Liver (tissue), 9 donors: ENCODE results near the gene KDM7A. TPM values are rescaled to one million over a fixed set of nuclear protein-coding genes. Genes with fewer than 3 reads are reported as not detected.

Experiments
- DNase-seq: peaks from one replicate; pipeline ENCODE4 v3.0.0-alpha.2; 2017; ENCODE audit warnings: low spot score
- H3K27ac ChIP-seq, 2 donors: one replicate each; pipeline ENCODE4 v1.7.0; 2013; ENCODE audit warnings: inconsistent platforms in 2 of 2, low read length in 2 of 2, control low read depth in 1 of 2, low read depth in 1 of 2, mild to moderate bottlenecking in 1 of 2
- H3K27me3 ChIP-seq, 4 donors: one replicate each; pipeline versions ENCODE4 v1.6.1 to v1.7.0; 2013; ENCODE audit warnings: low read length in 3 of 4, inconsistent platforms in 1 of 4, mild to moderate bottlenecking in 1 of 4, moderate library complexity in 1 of 4; ENCODE audit not compliant: control insufficient read depth in 4 of 4, insufficient read depth in 4 of 4
- H3K36me3 ChIP-seq, 4 donors: one replicate each; pipeline versions ENCODE4 v1.6.1 to v1.7.0; 2013; ENCODE audit warnings: low read length in 3 of 4, mild to moderate bottlenecking in 3 of 4, low read depth in 1 of 4, moderate library complexity in 1 of 4; ENCODE audit not compliant: control insufficient read depth in 4 of 4, insufficient read depth in 3 of 4
- H3K4me1 ChIP-seq, 4 donors: one replicate each; pipeline versions ENCODE4 v1.6.1 to v1.7.0; 2013; ENCODE audit warnings: low read length in 3 of 4, mild to moderate bottlenecking in 3 of 4, moderate library complexity in 1 of 4; ENCODE audit not compliant: control insufficient read depth in 4 of 4, insufficient read depth in 4 of 4
- H3K4me3 ChIP-seq, 3 donors: one replicate each; pipeline versions ENCODE4 v1.6.1 to v1.7.0; 2013; ENCODE audit warnings: low read length in 3 of 3, control low read depth in 1 of 3, low read depth in 1 of 3, mild to moderate bottlenecking in 1 of 3
- H3K9ac ChIP-seq, 2 donors: one replicate each; pipeline ENCODE4 v1.7.0; 2013; ENCODE audit warnings: low read length in 2 of 2, mild to moderate bottlenecking in 2 of 2, moderate library complexity in 2 of 2, control low read depth in 1 of 2, low read depth in 1 of 2
- H3K9me3 ChIP-seq, 4 donors: one replicate each; pipeline versions ENCODE4 v1.6.1 to v1.7.0; 2013; ENCODE audit warnings: low read length in 3 of 4; ENCODE audit not compliant: control insufficient read depth in 4 of 4
- ATF3 ChIP-seq: IDR thresholded peaks from 2 replicates; pipeline ENCODE4 v1.6.1; 2016; ENCODE audit warnings: antibody characterized with exemption
- CTCF ChIP-seq: fragments of 150-350 bp; IDR thresholded peaks from 2 replicates; pipeline ENCODE4 v1.5.1; 2017; ENCODE audit warnings: improper control_type of control experiment, low read depth, low read length; ENCODE audit not compliant: missing input control
- EGR1 ChIP-seq, 2 donors: IDR thresholded peaks; 2 replicates each; pipeline ENCODE4 v1.6.1; 2016 to 2018; ENCODE audit warnings: antibody characterized with exemption in 2 of 2, low read depth in 2 of 2
- FOXA1 ChIP-seq: IDR thresholded peaks from 2 replicates; pipeline ENCODE4 v1.6.1; 2016; ENCODE audit warnings: antibody characterized with exemption
- FOXA2 ChIP-seq: IDR thresholded peaks from 2 replicates; pipeline ENCODE4 v1.6.1; 2016; ENCODE audit warnings: antibody characterized with exemption
- GABPA ChIP-seq, 2 donors: IDR thresholded peaks in 1 of 2; conservative IDR thresholded peaks in 1 of 2; 2 replicates each; pipeline ENCODE4 v1.6.1; 2016; ENCODE audit warnings: antibody characterized with exemption in 2 of 2, mild to moderate bottlenecking in 1 of 2, moderate library complexity in 1 of 2
- HNF4A ChIP-seq, 2 donors: conservative IDR thresholded peaks; 2 replicates each; pipeline ENCODE4 v1.6.1; 2016; ENCODE audit warnings: antibody characterized with exemption in 2 of 2, mild to moderate bottlenecking in 2 of 2
- HNF4G ChIP-seq: IDR thresholded peaks from 2 replicates; pipeline ENCODE4 v1.6.1; 2016; ENCODE audit warnings: antibody characterized with exemption
- JUND ChIP-seq, 2 donors: IDR thresholded peaks; 2 replicates each; pipeline ENCODE4 v1.6.1; 2016; ENCODE audit warnings: antibody characterized with exemption in 2 of 2
- MAX ChIP-seq: IDR thresholded peaks from 2 replicates; pipeline ENCODE4 v1.6.1; 2016; ENCODE audit warnings: antibody characterized with exemption
- NR2F2 ChIP-seq: IDR thresholded peaks from 2 replicates; pipeline ENCODE4 v1.6.1; 2016; ENCODE audit warnings: antibody characterized with exemption
- RAD21 ChIP-seq, 2 donors: IDR thresholded peaks; 2 replicates each; pipeline ENCODE4 v1.6.1; 2016; ENCODE audit warnings: antibody characterized with exemption in 2 of 2, mild to moderate bottlenecking in 2 of 2
- REST ChIP-seq: IDR thresholded peaks from 2 replicates; pipeline ENCODE4 v1.6.1; 2016; ENCODE audit warnings: antibody characterized with exemption, mild to moderate bottlenecking
- RXRA ChIP-seq, 2 donors: IDR thresholded peaks; 2 replicates each; pipeline ENCODE4 v1.6.1; 2017 to 2018; ENCODE audit warnings: antibody characterized with exemption in 2 of 2, mild to moderate bottlenecking in 1 of 2
- SP1 ChIP-seq: IDR thresholded peaks from 2 replicates; pipeline ENCODE4 v1.6.1; 2018; ENCODE audit warnings: antibody characterized with exemption, mild to moderate bottlenecking
- TAF1 ChIP-seq: conservative IDR thresholded peaks from 2 replicates; pipeline ENCODE4 v1.6.1; 2016; ENCODE audit warnings: antibody characterized with exemption, mild to moderate bottlenecking
- YY1 ChIP-seq: IDR thresholded peaks from 2 replicates; pipeline ENCODE4 v1.6.1; 2016; ENCODE audit warnings: antibody characterized with exemption, mild to moderate bottlenecking
- ZBTB33 ChIP-seq: IDR thresholded peaks from 2 replicates; pipeline ENCODE4 v1.6.1; 2016; ENCODE audit warnings: antibody characterized with exemption
- WGBS: extraction: QIAGEN DNeasy Blood & Tissue Kit; methylation state at CpG from one replicate; pipeline ENCODE4 v1.1.7; 2013; 5-methylcytosine and 5-hydroxymethylcytosine counted together
- polyA plus RNA-seq, 2 donors: library from polyadenylated mRNA; stranded (reverse) in 1 of 2; unstranded in 1 of 2; fragments of 200-250 nt in 1 of 2; fragments of >200 nt in 1 of 2; fragmentation: Nextera tagmentation in 1 of 2; extraction: Ambion mirVana in 1 of 2; gene quantifications; one replicate each; pipeline versions ENCODE4 v1.2.1 to v1.2.3, GENCODE V29; 2013 to 2015
- total RNA-seq, 2 donors: library from RNA; depleted of rRNA; stranded (reverse); fragments of >200 nt; gene quantifications; one replicate each; pipeline ENCODE4 v1.2.3, GENCODE V29; 2014
- donor health status: healthy.
- donor health status: healthy.
- donor health status: healthy.
- donor health status: healthy.
- donor health status: healthy.

The KDM7A gene
- total and polyA plus RNA-seq, 4 donors: 1.9 to 27.5 (median 9.9) TPM

GRCh38 chr7:140050100-140050499 lies 126.7 kb downstream of the KDM7A start:
- WGBS: 87% methylated on average over 3 of the region's 3 CpGs
- no peak for DNase-seq
- no peaks in the 10 kb centered on the region for H3K27me3 ChIP-seq
- no peak overlapping the region for H3K9ac ChIP-seq
- TF ChIP-seq NR2F2: no peak
- TF ChIP-seq CTCF: no peak
- no peak for TF ChIP-seq FOXA1
- H3K4me1 ChIP-seq: peaks cover 0 to 33% (median 25%) of the 10 kb centered on the region in 4 donors
- no peaks in the 10 kb centered on the region for H3K9me3 ChIP-seq
- no peak overlapping the region for H3K4me3 ChIP-seq
- H3K36me3 ChIP-seq: no peaks in the 10 kb centered on the region
- peak overlapping the region; percentile 11 to 67 for H3K27ac ChIP-seq

- H3K9ac ChIP-seq: no peak overlapping the region
- no peak for DNase-seq
- WGBS: 57% methylated on average over 5 of the region's 5 CpGs
- peak; percentile 91 for TF ChIP-seq ZBTB33
- TF ChIP-seq TAF1: no peak
- peak; percentile 100 for TF ChIP-seq MAX
- TF ChIP-seq YY1: peak; percentile 86
- TF ChIP-seq EGR1 (IDR thresholded peaks at IDR 0.05; ENCODE audit: low read depth in 2 of 2): peak; percentile 92 to 98
- peak; percentile 95 for TF ChIP-seq HNF4G
- TF ChIP-seq FOXA1: peak; percentile 99
- peak; percentile 100 for TF ChIP-seq FOXA2
- peak; percentile 87 for TF ChIP-seq REST
- TF ChIP-seq CTCF: no peak
- peak; percentile 31 to 83 for TF ChIP-seq GABPA (IDR thresholded peaks at IDR 0.05 in 1 of 2, conservative IDR thresholded peaks at IDR 0.05 in 1 of 2)
- TF ChIP-seq SP1: peak; percentile 98
- peak; percentile 59 for TF ChIP-seq ATF3
- TF ChIP-seq RAD21 (IDR thresholded peaks at IDR 0.05): peak; percentile 58 to 63
- TF ChIP-seq RXRA (IDR thresholded peaks at IDR 0.05): peak; percentile 99
- peak; percentile 94 for TF ChIP-seq NR2F2
- peak; percentile 97 to 98 for TF ChIP-seq HNF4A (conservative IDR thresholded peaks at IDR 0.05)
- peak; percentile 75 to 86 for TF ChIP-seq JUND (IDR thresholded peaks at IDR 0.05)
- no peaks in the 10 kb centered on the region for H3K9me3 ChIP-seq
- H3K4me3 ChIP-seq: no peak overlapping the region
- peaks cover 0 to under 1% (median 0%) of the 10 kb centered on the region in 4 donors for H3K36me3 ChIP-seq
- no peaks in the 10 kb centered on the region for H3K27me3 ChIP-seq
- peak overlapping the region; percentile 11 to 67 for H3K27ac ChIP-seq
- peaks cover 0 to 33% (median 25%) of the 10 kb centered on the region in 4 donors for H3K4me1 ChIP-seq
These were observed 127.3 kb downstream of the KDM7A start for GRCh38 chr7:140049339-140050024.
